SH-SY5Y (cell line): Measurements from ENCODE around the gene UBQLN1.

Experiments used
- GATA2 ChIP-seq: IDR thresholded peaks from 2 replicates; pipeline ENCODE4 v1.6.1; 2011; ENCODE audit warnings: mild to moderate bottlenecking, low read depth, low read length
- GATA3 ChIP-seq: IDR thresholded peaks from 2 replicates; pipeline ENCODE4 v1.6.1; 2011; ENCODE audit warnings: low read depth, mild to moderate bottlenecking, low read length, moderate library complexity

DNA sequence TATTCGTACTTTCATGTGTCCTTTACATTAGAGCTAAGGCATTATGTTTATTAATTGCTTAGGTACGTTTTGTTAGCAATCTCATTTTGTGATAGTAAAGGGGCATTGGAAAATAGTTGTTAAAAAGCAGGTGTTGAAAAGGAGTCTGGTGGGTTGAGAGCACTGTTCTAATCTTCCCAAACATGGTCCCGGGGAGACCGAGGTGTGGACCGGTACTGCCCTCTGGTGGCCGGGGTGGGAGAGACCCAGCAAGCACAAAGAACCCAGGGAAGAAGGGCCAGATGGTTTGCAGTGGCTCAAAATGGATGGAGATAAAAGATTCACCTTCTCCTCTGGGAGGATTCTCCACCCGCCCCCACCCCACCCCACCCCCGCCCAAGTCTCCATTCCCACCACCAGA lies 58.7 kb downstream of the UBQLN1 start:
- TF ChIP-seq GATA3 (no peak), GATA2 (no peak)
